Thymus (tissue), 11 donors: ENCODE data around the gene MARK3. TPM values are rescaled to one million over a fixed set of nuclear protein-coding genes. Genes with fewer than 3 reads are reported as not detected.
A peak's percentile ranks its signal among the peaks of the same experiment; 100 is the strongest.

ENCODE experiments used
- DNase-seq, 9 donors: peaks; one replicate each; pipeline ENCODE4 v3.0.0-alpha.2; 2013; ENCODE audit warnings: low spot score in 9 of 9, low read depth in 6 of 9, missing footprints in 1 of 9
- H3K27ac ChIP-seq, 2 donors: one replicate each; pipeline ENCODE4 v1.5.1; 2013; ENCODE audit warnings: control low read depth in 1 of 2, low read depth in 1 of 2, low read length in 1 of 2, mild to moderate bottlenecking in 1 of 2, moderate library complexity in 1 of 2
- H3K27me3 ChIP-seq, 2 donors: one replicate each; pipeline ENCODE4 v1.5.1; 2013; ENCODE audit warnings: low read length in 1 of 2; ENCODE audit not compliant: control insufficient read depth in 2 of 2, insufficient read depth in 1 of 2
- H3K36me3 ChIP-seq, 2 donors: one replicate each; pipeline ENCODE4 v1.5.1; 2013; ENCODE audit warnings: low read length in 1 of 2, mild to moderate bottlenecking in 1 of 2, moderate library complexity in 1 of 2; ENCODE audit not compliant: control insufficient read depth in 2 of 2, insufficient read depth in 2 of 2
- H3K4me1 ChIP-seq, 2 donors: one replicate each; pipeline ENCODE4 v1.5.1; 2013; ENCODE audit warnings: low read length in 2 of 2; ENCODE audit not compliant: control insufficient read depth in 2 of 2, insufficient read depth in 2 of 2
- H3K4me3 ChIP-seq, 2 donors: one replicate each; pipeline ENCODE4 v1.5.1; 2013; ENCODE audit warnings: low read length in 2 of 2, control low read depth in 1 of 2, mild to moderate bottlenecking in 1 of 2
- H3K9me3 ChIP-seq, 2 donors: one replicate each; pipeline ENCODE4 v1.5.1; 2013; ENCODE audit warnings: low read length in 1 of 2, mild to moderate bottlenecking in 1 of 2; ENCODE audit not compliant: control insufficient read depth in 2 of 2, insufficient read depth in 1 of 2
- WGBS: extraction: QIAGEN DNeasy Blood & Tissue Kit; methylation state at CpG from one replicate; pipeline ENCODE4 v1.1.7; 2013; 5-methylcytosine and 5-hydroxymethylcytosine counted together
- polyA plus RNA-seq: library from polyadenylated mRNA; stranded (reverse); fragments of 200-250 nt; gene quantifications from one replicate; pipeline ENCODE4 v1.2.3, GENCODE V29; 2013
- total RNA-seq: library from RNA; stranded (reverse); fragments of 120-200 nt; gene quantifications from one replicate; pipeline ENCODE4 v1.2.4, GENCODE V29; 2013
- donor health status: healthy.

Gene MARK3
- total and polyA plus RNA-seq, 2 donors: 50.8 to 91.6 TPM

- WGBS: 90% methylated on average over 4 of the region's 4 CpGs
Observed at GRCh38 chr14:103390605-103391004, 5.4 kb downstream of the MARK3 start.

GRCh38 chr14:103391048-103391447 is 5.8 kb downstream of the MARK3 start:
- 7% methylated on average over 4 of the region's 4 CpGs for WGBS
- H3K27ac ChIP-seq: no peak overlapping the region
- H3K9me3 ChIP-seq: no peaks in the 10 kb centered on the region
- peak in 4 of 9 donors; percentile 28 to 78 (median 45) for DNase-seq
- H3K4me3 ChIP-seq: no peak overlapping the region
- peaks cover 25 to 36% of the 10 kb centered on the region in 2 donors for H3K4me1 ChIP-seq
- no peaks in the 10 kb centered on the region for H3K27me3 ChIP-seq
- no peaks in the 10 kb centered on the region for H3K36me3 ChIP-seq

More at GRCh38 chr14:103390605-103391004, 5.4 kb downstream of the MARK3 start:
- H3K27ac ChIP-seq: no peak overlapping the region
- peaks cover 25 to 36% of the 10 kb centered on the region in 2 donors for H3K4me1 ChIP-seq
- no peaks in the 10 kb centered on the region for H3K27me3 ChIP-seq
- no peaks in the 10 kb centered on the region for H3K36me3 ChIP-seq
- DNase-seq: no peak
- H3K9me3 ChIP-seq: no peaks in the 10 kb centered on the region
- no peak overlapping the region for H3K4me3 ChIP-seq

- no peak overlapping the region for H3K4me3 ChIP-seq
- no peak overlapping the region for H3K27ac ChIP-seq
- no peaks in the 10 kb centered on the region for H3K27me3 ChIP-seq
- H3K9me3 ChIP-seq: no peaks in the 10 kb centered on the region
- 99% methylated on average over 5 of the region's 5 CpGs for WGBS
- H3K36me3 ChIP-seq: no peaks in the 10 kb centered on the region
- H3K4me1 ChIP-seq: peaks cover 25 to 30% of the 10 kb centered on the region in 2 donors
- no peak for DNase-seq
Observed at GRCh38 chr14:103392106-103392505, 6.9 kb downstream of the MARK3 start.

- H3K36me3 ChIP-seq: no peaks in the 10 kb centered on the region
- no peak for DNase-seq
- no peaks in the 10 kb centered on the region for H3K27me3 ChIP-seq
- no peaks in the 10 kb centered on the region for H3K9me3 ChIP-seq
- no peak overlapping the region for H3K27ac ChIP-seq
- peaks cover 25 to 27% of the 10 kb centered on the region in 2 donors for H3K4me1 ChIP-seq
- H3K4me3 ChIP-seq: no peak overlapping the region
- WGBS: 94% methylated on average over 8 of the region's 8 CpGs
Observed at GRCh38 chr14:103392572-103392971, 7.4 kb downstream of the MARK3 start.

GRCh38 chr14:103393070-103393469 is 7.9 kb downstream of the MARK3 start:
- Histone ChIP-seq H3K27ac (no peak overlapping the region), H3K27me3 (no peaks in the 10 kb centered on the region), H3K4me1 (peaks cover 20 to 23% of the 10 kb centered on the region in 2 donors), H3K9me3 (no peaks in the 10 kb centered on the region), H3K36me3 (no peaks in the 10 kb centered on the region), H3K4me3 (no peak overlapping the region)
- 96% methylated on average over 6 of the region's 6 CpGs for WGBS
- no peak for DNase-seq

- H3K9me3 ChIP-seq: no peaks in the 10 kb centered on the region
- WGBS: 70% methylated on average over 9 of the region's 9 CpGs
- peak in 5 of 9 donors; percentile 49 to 82 (median 57) for DNase-seq
- H3K27me3 ChIP-seq: no peaks in the 10 kb centered on the region
- H3K27ac ChIP-seq: peak overlapping the region; percentile 78 to 80
- peaks cover 15 to 23% of the 10 kb centered on the region in 2 donors for H3K4me1 ChIP-seq
- H3K4me3 ChIP-seq: no peak overlapping the region
- H3K36me3 ChIP-seq: no peaks in the 10 kb centered on the region
Observed at GRCh38 chr14:103393676-103394626, 8.7 kb downstream of the MARK3 start.

- DNase-seq: peak in 2 of 9 donors; percentile 10 to 43
- peaks cover 15 to 23% of the 10 kb centered on the region in 2 donors for H3K4me1 ChIP-seq
- no peaks in the 10 kb centered on the region for H3K9me3 ChIP-seq
- WGBS: 69% methylated on average over 2 of the region's 2 CpGs
- no peaks in the 10 kb centered on the region for H3K27me3 ChIP-seq
- no peak overlapping the region for H3K4me3 ChIP-seq
- no peaks in the 10 kb centered on the region for H3K36me3 ChIP-seq
- H3K27ac ChIP-seq: no peak overlapping the region
Observed at GRCh38 chr14:103395244-103395643, 10.0 kb downstream of the MARK3 start.

GRCh38 chr14:103396463-103396862 is 11.2 kb downstream of the MARK3 start:
- H3K36me3 ChIP-seq: no peaks in the 10 kb centered on the region
- peaks cover 17 to 26% of the 10 kb centered on the region in 2 donors for H3K4me1 ChIP-seq
- H3K27ac ChIP-seq: no peak overlapping the region
- H3K27me3 ChIP-seq: no peaks in the 10 kb centered on the region
- WGBS: 98% methylated on average over 2 of the region's 2 CpGs
- H3K4me3 ChIP-seq: no peak overlapping the region
- no peaks in the 10 kb centered on the region for H3K9me3 ChIP-seq
- no peak for DNase-seq

GRCh38 chr14:103398427-103399195 is 13.4 kb downstream of the MARK3 start:
- Histone ChIP-seq H3K27me3 (no peaks in the 10 kb centered on the region), H3K4me1 (peaks cover 15 to 25% of the 10 kb centered on the region in 2 donors), H3K9me3 (no peaks in the 10 kb centered on the region), H3K36me3 (no peaks in the 10 kb centered on the region), H3K4me3 (no peak overlapping the region), H3K27ac (no peak overlapping the region)
- DNase-seq: no peak
- WGBS: 93% methylated on average over 7 of the region's 7 CpGs
